Testis (tissue), 2 donors: ENCODE data around the gene STAT5B.

Experiments
- CTCF ChIP-seq, 3 experiments: fragments of 450-650 bp in 2 of 3; fragments of 200-600 bp in 1 of 3; sonication (generic) in 1 of 3; IDR thresholded peaks; one replicate each; pipeline ENCODE4 v1.5.1; 2016 to 2019; ENCODE audit warnings: antibody characterized with exemption in 3 of 3, mild to moderate bottlenecking in 2 of 3, moderate library complexity in 1 of 3
- POLR2A ChIP-seq: fragments of 450-650 bp; IDR thresholded peaks from one replicate; pipeline ENCODE4 v1.6.1; 2017; ENCODE audit warnings: antibody characterized with exemption, mild to moderate bottlenecking, moderate library complexity

- TF ChIP-seq CTCF (IDR thresholded peaks at IDR 0.05) (no peak), POLR2A (no peak)
Observed at GRCh38 chr17:42274253-42274542, 2.0 kb downstream of the STAT5B start.
